CD4-positive, alpha-beta T cell treated with Interleukin-4 for 1 hour (primary cell): ENCODE measurements around the gene PFKFB4.
"Not testable (repeated sequence)": the region's sequence is repeated elsewhere in the genome, so short reads cannot be mapped to it uniquely, and the experiment has no call there.

Experiments
- DNase-seq, 2 donors: peaks; one replicate each; pipeline ENCODE4 v3.0.0-alpha.2; 2020 to 2022

PFKFB4 gene

GRCh38 chr3:48482822-48483221 is 73.8 kb downstream of the PFKFB4 start:
- not testable (repeated sequence) for DNase-seq

- not testable (repeated sequence) for DNase-seq
These were observed 75.7 kb downstream of the PFKFB4 start for GRCh38 chr3:48480891-48481290.

GRCh38 chr3:48478626-48479555 is 77.7 kb downstream of the PFKFB4 start:
- DNase-seq: peak; percentile 52 to 77

- DNase-seq: no peak
These were observed 78.6 kb downstream of the PFKFB4 start for GRCh38 chr3:48477959-48478520.

- no peak for DNase-seq
These were observed 80.1 kb downstream of the PFKFB4 start for GRCh38 chr3:48476426-48477053.

- DNase-seq: no peak
These were observed 81.4 kb downstream of the PFKFB4 start for GRCh38 chr3:48475188-48475587.

GRCh38 chr3:48474619-48475018 is 82.0 kb downstream of the PFKFB4 start:
- DNase-seq: no peak

GRCh38 chr3:48474031-48474430 is 82.6 kb downstream of the PFKFB4 start:
- not testable (repeated sequence) for DNase-seq

GRCh38 chr3:48473617-48473952 is 83.0 kb downstream of the PFKFB4 start:
- no peak for DNase-seq

GRCh38 chr3:48472923-48473616 is 83.5 kb downstream of the PFKFB4 start:
- DNase-seq: peak; percentile 97 to 98

GRCh38 chr3:48472673-48472922 is 84.0 kb downstream of the PFKFB4 start:
- no peak for DNase-seq

GRCh38 chr3:48470286-48470685 is 86.3 kb downstream of the PFKFB4 start:
- no peak for DNase-seq

- DNase-seq: no peak
These were observed 87.3 kb downstream of the PFKFB4 start for GRCh38 chr3:48469046-48469915.

GRCh38 chr3:48468329-48468731 is 88.3 kb downstream of the PFKFB4 start:
- DNase-seq: no peak
